HG03442 (cell line): ENCODE results near the gene ARHGAP27.

Experiments used
- ATAC-seq: cut with Tn5 transposase; IDR thresholded peaks from one replicate; pipeline ENCODE4 v1.9.1; 2021; ENCODE audit warnings: mild to moderate bottlenecking, moderate library complexity; ENCODE audit not compliant: unreplicated experiment

ARHGAP27 gene

GRCh38 chr17:45386178-45386577, 46.5 kb downstream of the ARHGAP27 start:
- no peak for ATAC-seq

GRCh38 chr17:45385331-45385997, 47.2 kb downstream of the ARHGAP27 start:
- ATAC-seq = no peak

- ATAC-seq = no peak
These were observed 47.8 kb downstream of the ARHGAP27 start for GRCh38 chr17:45384789-45385262.

- ATAC-seq = no peak
These were observed 48.5 kb downstream of the ARHGAP27 start for GRCh38 chr17:45384047-45384788.

- no peak for ATAC-seq
These were observed 49.7 kb downstream of the ARHGAP27 start for GRCh38 chr17:45383003-45383402.

GRCh38 chr17:45382226-45382625, 50.4 kb downstream of the ARHGAP27 start:
- ATAC-seq = no peak

- ATAC-seq = no peak
These were observed 51.7 kb downstream of the ARHGAP27 start for GRCh38 chr17:45380991-45381390.

GRCh38 chr17:45380046-45380765, 52.5 kb downstream of the ARHGAP27 start:
- ATAC-seq = no peak

- ATAC-seq = no peak
These were observed 55.3 kb downstream of the ARHGAP27 start for GRCh38 chr17:45377401-45377800.

GRCh38 chr17:45376171-45377005, 56.3 kb downstream of the ARHGAP27 start:
- ATAC-seq = no peak

- ATAC-seq = no peak
These were observed 58.2 kb downstream of the ARHGAP27 start for GRCh38 chr17:45374501-45374900.

GRCh38 chr17:45372325-45372869, 60.3 kb downstream of the ARHGAP27 start:
- ATAC-seq = no peak

GRCh38 chr17:45371414-45372324, 61.0 kb downstream of the ARHGAP27 start:
- ATAC-seq = no peak

- ATAC-seq = no peak
These were observed 61.7 kb downstream of the ARHGAP27 start for GRCh38 chr17:45370949-45371413.

- no peak for ATAC-seq
These were observed 63.2 kb downstream of the ARHGAP27 start for GRCh38 chr17:45369421-45369820.

GRCh38 chr17:45368651-45369050, 64.0 kb downstream of the ARHGAP27 start:
- ATAC-seq = no peak

- ATAC-seq = no peak
These were observed 65.5 kb downstream of the ARHGAP27 start for GRCh38 chr17:45367216-45367615.

GRCh38 chr17:45366691-45367090, 66.0 kb downstream of the ARHGAP27 start:
- no peak for ATAC-seq

GRCh38 chr17:45366049-45366448, 66.6 kb downstream of the ARHGAP27 start:
- ATAC-seq = no peak
